ENCODE measurements around the gene SRRM5. TPM values are rescaled to one million over a fixed set of nuclear protein-coding genes. Genes with fewer than 3 reads are reported as not detected.

The SRRM5 gene
- total and polyA plus RNA-seq, 2 of the 13 experiments (the other 11 are each of a cell fraction or from before 2014, with no cell fraction given): 0.11 to 0.16 TPM

DNA sequence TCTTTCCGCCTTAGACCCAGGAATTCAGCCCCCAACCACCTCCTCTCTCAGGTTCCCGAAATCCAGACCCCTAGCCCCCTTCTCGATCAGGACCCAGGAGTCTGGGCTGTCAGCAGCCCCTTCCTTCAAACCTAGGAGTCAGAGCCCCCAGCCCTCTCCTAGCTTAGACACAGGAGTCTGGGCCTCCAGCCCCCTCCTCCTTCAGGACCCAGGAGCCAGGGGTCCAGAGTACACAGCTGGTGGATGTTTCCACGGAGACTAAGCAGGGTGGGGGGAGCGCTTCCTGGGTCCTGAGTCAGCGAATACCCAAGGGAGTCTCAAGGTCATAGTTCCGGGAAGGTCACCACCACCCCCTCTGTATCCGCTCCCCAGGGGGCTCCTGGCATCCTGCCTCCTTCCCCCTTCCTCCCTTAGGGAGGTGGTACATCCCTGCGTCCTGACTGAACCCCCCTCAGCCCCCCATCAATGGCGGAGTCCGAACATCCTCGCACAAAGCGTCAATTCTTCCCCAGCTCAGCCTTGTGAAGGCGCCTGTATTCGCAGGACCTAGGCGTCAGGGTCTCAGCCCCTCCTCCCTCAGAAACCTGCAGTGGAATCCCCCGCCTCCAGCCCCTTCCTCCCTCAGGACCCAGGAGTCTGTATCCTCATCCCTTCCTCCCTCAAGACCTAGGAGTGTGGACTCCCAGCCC lies 23.1 kb downstream of the SRRM5 start (continued):
- TF ChIP-seq IKZF4 (CRISPR knock-in tag; IDR thresholded peaks at IDR 0.05; ENCODE audit: borderline replicate concordance, low read depth, not compliant biosample characterization) (no peak), MATR3 (CRISPR knock-in tag; IDR thresholded peaks at IDR 0.05) (no peak), SETDB1 (CRISPR knock-in tag; IDR thresholded peaks at IDR 0.05; ENCODE audit: borderline replicate concordance) (no peak), FOXP4 (CRISPR knock-in tag; IDR thresholded peaks at IDR 0.05) (peak; percentile 69), MAZ (IDR thresholded peaks at IDR 0.05; ENCODE audit: borderline replicate concordance, low read depth, low read length) (peak; percentile 70; the same call in 1 of the 2 replicates), MAZ (CRISPR knock-in tag; IDR thresholded peaks at IDR 0.05; ENCODE audit: low read depth) (peak; percentile 37; the same call in 1 of the 2 replicates), ZNF17 (CRISPR knock-in tag; IDR thresholded peaks at IDR 0.05) (no peak), POLR2A (IDR thresholded peaks at IDR 0.05; ENCODE audit: insufficient read depth in 1 of 2, low read depth in 2 of 2, low read length in 2 of 2) (peak; percentile 74 to 75), HNRNPL (IDR thresholded peaks at IDR 0.05; ENCODE audit: low read depth, low read length) (no peak), ZSCAN9 (CRISPR knock-in tag; IDR thresholded peaks at IDR 0.05; ENCODE audit: borderline replicate concordance) (0 out of 2 replicates have a peak, but pooled peaks have one; percentile 14), NFKB2 (CRISPR knock-in tag; IDR thresholded peaks at IDR 0.05; ENCODE audit: borderline replicate concordance) (0 out of 2 replicates have a peak, but pooled peaks have one; percentile 43), MTA1 (CRISPR knock-in tag; IDR thresholded peaks at IDR 0.05; ENCODE audit: borderline replicate concordance) (peak; percentile 70; the same call in 1 of the 2 replicates)
- TF ChIP-seq, protein P1, sequence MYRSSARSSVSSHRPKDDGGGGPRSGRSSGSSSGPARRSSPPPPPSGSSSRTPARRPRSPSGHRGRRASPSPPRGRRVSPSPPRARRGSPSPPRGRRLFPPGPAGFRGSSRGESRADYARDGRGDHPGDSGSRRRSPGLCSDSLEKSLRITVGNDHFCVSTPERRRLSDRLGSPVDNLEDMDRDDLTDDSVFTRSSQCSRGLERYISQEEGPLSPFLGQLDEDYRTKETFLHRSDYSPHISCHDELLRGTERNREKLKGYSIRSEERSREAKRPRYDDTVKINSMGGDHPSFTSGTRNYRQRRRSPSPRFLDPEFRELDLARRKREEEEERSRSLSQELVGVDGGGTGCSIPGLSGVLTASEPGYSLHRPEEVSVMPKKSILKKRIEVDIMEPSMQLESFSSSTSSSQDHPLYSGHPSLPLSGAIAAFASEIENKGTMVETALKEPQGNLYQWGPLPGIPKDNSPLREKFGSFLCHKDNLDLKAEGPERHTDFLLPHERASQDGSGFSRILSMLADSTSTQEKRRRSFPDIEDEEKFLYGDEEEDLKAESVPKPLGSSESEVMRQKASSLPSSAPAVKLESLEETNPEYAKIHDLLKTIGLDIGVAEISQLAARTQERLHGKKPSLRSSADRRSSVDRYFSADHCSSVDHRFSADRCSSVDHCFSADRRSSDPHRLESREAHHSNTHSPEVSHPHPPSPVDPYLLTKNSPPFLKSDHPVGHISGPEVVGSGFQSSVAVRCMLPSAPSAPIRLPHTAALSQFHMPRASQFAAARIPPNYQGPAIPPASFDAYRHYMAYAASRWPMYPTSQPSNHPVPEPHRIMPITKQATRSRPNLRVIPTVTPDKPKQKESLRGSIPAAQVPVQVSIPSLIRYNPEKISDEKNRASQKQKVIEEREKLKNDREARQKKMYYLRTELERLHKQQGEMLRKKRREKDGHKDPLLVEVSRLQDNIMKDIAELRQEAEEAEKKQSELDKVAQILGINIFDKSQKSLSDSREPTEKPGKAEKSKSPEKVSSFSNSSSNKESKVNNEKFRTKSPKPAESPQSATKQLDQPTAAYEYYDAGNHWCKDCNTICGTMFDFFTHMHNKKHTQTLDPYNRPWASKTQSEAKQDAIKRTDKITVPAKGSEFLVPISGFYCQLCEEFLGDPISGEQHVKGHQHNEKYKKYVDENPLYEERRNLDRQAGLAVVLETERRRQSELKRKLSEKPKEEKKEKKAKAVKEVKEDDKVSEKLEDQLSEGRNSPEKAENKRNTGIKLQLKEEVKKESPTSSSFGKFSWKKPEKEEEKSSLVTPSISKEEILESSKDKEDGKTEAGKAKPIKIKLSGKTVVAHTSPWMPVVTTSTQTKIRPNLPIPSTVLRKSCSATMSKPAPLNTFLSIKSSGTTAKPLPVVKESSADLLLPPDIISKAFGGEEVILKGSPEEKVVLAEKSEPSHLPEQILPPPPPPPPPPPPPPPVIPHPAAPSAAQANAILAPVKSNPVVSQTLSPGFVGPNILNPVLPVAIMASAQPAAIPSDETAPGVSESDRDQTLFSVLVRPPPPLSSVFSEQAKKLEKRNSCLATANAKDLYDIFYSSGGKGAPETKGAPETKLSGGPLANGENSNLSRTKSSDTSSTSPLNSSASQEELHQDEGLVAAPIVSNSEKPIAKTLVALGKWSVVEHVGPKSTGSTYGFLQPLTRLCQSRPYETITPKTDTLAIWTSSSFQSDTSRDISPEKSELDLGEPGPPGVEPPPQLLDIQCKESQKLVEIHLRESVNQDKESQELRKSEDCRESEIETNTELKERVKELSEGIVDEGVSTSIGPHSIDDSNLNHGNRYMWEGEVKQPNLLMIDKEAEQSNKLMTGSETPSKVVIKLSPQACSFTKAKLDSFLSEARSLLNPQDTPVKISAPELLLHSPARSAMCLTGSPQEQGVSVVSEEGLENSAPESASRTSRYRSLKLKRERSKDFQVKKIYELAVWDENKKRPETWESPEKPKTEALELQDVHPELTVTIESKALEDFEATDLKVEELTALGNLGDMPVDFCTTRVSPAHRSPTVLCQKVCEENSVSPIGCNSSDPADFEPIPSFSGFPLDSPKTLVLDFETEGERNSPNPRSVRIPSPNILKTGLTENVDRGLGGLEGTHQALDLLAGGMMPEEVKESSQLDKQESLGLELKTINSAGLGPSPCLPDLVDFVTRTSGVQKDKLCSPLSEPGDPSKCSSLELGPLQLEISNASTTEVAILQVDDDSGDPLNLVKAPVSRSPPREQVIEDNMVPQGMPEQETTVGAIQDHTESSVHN (CRISPR knock-in tag; IDR thresholded peaks at IDR 0.05): 0 out of 2 replicates have a peak, but pooled peaks have one; percentile 28
- TF ChIP-seq, protein P2, sequence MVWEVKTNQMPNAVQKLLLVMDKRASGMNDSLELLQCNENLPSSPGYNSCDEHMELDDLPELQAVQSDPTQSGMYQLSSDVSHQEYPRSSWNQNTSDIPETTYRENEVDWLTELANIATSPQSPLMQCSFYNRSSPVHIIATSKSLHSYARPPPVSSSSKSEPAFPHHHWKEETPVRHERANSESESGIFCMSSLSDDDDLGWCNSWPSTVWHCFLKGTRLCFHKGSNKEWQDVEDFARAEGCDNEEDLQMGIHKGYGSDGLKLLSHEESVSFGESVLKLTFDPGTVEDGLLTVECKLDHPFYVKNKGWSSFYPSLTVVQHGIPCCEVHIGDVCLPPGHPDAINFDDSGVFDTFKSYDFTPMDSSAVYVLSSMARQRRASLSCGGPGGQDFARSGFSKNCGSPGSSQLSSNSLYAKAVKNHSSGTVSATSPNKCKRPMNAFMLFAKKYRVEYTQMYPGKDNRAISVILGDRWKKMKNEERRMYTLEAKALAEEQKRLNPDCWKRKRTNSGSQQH (CRISPR knock-in tag; IDR thresholded peaks at IDR 0.05; ENCODE audit: low read depth): peak; percentile 35; the same call in 1 of the 2 replicates
- TF ChIP-seq, protein P3, sequence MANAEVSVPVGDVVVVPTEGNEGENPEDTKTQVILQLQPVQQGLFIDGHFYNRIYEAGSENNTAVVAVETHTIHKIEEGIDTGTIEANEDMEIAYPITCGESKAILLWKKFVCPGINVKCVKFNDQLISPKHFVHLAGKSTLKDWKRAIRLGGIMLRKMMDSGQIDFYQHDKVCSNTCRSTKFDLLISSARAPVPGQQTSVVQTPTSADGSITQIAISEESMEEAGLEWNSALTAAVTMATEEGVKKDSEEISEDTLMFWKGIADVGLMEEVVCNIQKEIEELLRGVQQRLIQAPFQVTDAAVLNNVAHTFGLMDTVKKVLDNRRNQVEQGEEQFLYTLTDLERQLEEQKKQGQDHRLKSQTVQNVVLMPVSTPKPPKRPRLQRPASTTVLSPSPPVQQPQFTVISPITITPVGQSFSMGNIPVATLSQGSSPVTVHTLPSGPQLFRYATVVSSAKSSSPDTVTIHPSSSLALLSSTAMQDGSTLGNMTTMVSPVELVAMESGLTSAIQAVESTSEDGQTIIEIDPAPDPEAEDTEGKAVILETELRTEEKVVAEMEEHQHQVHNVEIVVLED (CRISPR knock-in tag; IDR thresholded peaks at IDR 0.05; ENCODE audit: borderline replicate concordance): no peak

Measured in HepG2 (cell line).